ENCODE measurements around the gene MDFIC2. TPM values are rescaled to one million over a fixed set of nuclear protein-coding genes. Genes with fewer than 3 reads are reported as not detected.

Gene MDFIC2
- total and polyA plus RNA-seq, 2 donors (not counting 3 experiments of a cell fraction or from before 2014, with no cell fraction given): not detected

DNA sequence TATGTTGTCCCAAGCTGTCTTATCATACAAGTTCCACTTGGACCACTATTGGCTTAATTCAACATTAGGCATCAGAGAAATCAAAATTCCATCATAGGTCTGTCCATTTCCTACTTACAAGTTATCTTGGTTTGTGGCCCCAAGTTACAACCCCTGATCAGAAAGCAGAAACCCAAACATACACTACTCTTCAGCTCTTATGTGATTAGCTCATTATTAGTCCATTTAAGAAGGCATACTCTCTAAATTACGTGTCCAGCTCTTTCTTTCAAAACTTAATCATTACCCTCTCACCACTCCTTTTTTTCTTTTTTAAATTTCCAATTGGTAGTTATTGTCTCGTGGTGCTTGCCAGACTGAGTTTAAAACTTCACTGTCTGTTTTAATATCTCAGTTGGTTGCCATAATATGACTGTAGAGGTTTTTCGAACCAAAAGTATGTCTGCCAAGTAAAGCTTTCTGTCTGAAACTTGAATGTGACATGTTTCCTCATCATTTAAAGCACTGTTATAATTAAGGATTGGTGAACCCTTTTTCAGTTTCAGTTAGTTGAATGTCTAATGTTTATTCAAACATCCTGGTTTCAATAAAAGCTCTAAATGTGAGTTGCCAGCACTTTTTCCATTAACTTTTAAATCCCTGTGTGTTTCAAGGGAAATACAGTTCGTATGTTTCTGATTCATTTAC is 162.6 kb downstream of the MDFIC2 start:
- no peaks in the 10 kb centered on the region for H3K36me3 ChIP-seq (ENCODE audit: control insufficient read depth in 2 of 2, extremely low read depth in 1 of 2, insufficient read depth in 2 of 2, low read length in 2 of 2)
- ChIA-PET POLR2A (no interaction called here), CTCF (interaction anchor here (1.3 to 2.7 kb wide), 5 partner anchors 12 to 29 kb away, joined by 3 to 14 read pairs (median 5); no protein-coding TSS in a partner anchor)
- no peak for FAIRE-seq
- no peaks in the 10 kb centered on the region for H3K79me2 ChIP-seq (ENCODE audit: control insufficient read depth, insufficient read depth, low read length)
- intact Hi-C loops (cut with micrococcal nuclease): no loop called here
- H3K27me3 ChIP-seq (ENCODE audit: control insufficient read depth in 2 of 2, insufficient read depth in 2 of 2, low read length in 2 of 2): no peaks in the 10 kb centered on the region
- H3K4me3 ChIP-seq (replicated peaks in 1 of 3; ENCODE audit: insufficient read depth in 1 of 3, low read depth in 1 of 3, low read length in 3 of 3): no peak overlapping the region
- no peak overlapping the region for H3K4me2 ChIP-seq (ENCODE audit: insufficient read depth, low read length)
- no peaks in the 10 kb centered on the region for H3K4me1 ChIP-seq (ENCODE audit: control insufficient read depth, extremely low read depth, insufficient read depth, low read length)
- no peak overlapping the region for H2AFZ ChIP-seq (ENCODE audit: low read depth, low read length)
- H3K27ac ChIP-seq (ENCODE audit: insufficient read depth, low read depth, low read length): no peak overlapping the region
- H3K9me1 ChIP-seq (replicated peaks; ENCODE audit: control insufficient read depth, extremely low read depth, insufficient read depth, low read length): no peaks in the 10 kb centered on the region
- no peak overlapping the region for H3K9ac ChIP-seq (replicated peaks; ENCODE audit: extremely low read depth, insufficient read depth, low read length)
- H4K20me1 ChIP-seq (replicated peaks; ENCODE audit: control insufficient read depth, extremely low read depth, insufficient read depth, low read length): no peaks in the 10 kb centered on the region
- H3K9me3 ChIP-seq (replicated peaks; ENCODE audit: control insufficient read depth, insufficient read depth, low read length): no peaks in the 10 kb centered on the region
- dilution Hi-C loops (cut with MboI; ENCODE audit: extremely low pct_ligation_motif_present, low sequenced_read_pairs): no loop called here
- DNase-seq (ENCODE audit: low read depth, low spot score): no peak
- TF ChIP-seq POLR2A (IDR thresholded peaks at IDR 0.05; ENCODE audit: low read depth, low read length) (no peak), JUN (IDR thresholded peaks at IDR 0.05; ENCODE audit: borderline replicate concordance, insufficient read depth, insufficient read length, low read depth) (no peak), EZH2 (IDR thresholded peaks at IDR 0.05; ENCODE audit: borderline replicate concordance, low read depth, low read length, severe bottlenecking) (no peak), GATA2 (IDR thresholded peaks at IDR 0.05; ENCODE audit: insufficient read depth, insufficient read length, low read depth, low read length) (no peak), POLR2AphosphoS5 (IDR thresholded peaks at IDR 0.05; ENCODE audit: insufficient read depth, low read depth, low read length) (no peak), MYC (IDR thresholded peaks at IDR 0.05; ENCODE audit: low read depth, low read length) (no peak), FOS (IDR thresholded peaks at IDR 0.05; ENCODE audit: borderline replicate concordance, insufficient read depth, low read length) (no peak)
- TF ChIP-seq, protein P1, sequence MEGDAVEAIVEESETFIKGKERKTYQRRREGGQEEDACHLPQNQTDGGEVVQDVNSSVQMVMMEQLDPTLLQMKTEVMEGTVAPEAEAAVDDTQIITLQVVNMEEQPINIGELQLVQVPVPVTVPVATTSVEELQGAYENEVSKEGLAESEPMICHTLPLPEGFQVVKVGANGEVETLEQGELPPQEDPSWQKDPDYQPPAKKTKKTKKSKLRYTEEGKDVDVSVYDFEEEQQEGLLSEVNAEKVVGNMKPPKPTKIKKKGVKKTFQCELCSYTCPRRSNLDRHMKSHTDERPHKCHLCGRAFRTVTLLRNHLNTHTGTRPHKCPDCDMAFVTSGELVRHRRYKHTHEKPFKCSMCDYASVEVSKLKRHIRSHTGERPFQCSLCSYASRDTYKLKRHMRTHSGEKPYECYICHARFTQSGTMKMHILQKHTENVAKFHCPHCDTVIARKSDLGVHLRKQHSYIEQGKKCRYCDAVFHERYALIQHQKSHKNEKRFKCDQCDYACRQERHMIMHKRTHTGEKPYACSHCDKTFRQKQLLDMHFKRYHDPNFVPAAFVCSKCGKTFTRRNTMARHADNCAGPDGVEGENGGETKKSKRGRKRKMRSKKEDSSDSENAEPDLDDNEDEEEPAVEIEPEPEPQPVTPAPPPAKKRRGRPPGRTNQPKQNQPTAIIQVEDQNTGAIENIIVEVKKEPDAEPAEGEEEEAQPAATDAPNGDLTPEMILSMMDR (IDR thresholded peaks at IDR 0.05; ENCODE audit: extremely low read depth in 1 of 2, insufficient read depth in 1 of 2, low read depth in 1 of 2, low read length in 2 of 2): no peak
- TF ChIP-seq, protein P2, sequence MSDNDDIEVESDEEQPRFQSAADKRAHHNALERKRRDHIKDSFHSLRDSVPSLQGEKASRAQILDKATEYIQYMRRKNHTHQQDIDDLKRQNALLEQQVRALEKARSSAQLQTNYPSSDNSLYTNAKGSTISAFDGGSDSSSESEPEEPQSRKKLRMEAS (IDR thresholded peaks at IDR 0.05; ENCODE audit: insufficient read depth, insufficient read length): no peak
- no TSS peak for BruUV-seq (replicated peaks)
